H9 (cell line): ENCODE measurements around the gene TNFRSF4. TPM values are rescaled to one million over a fixed set of nuclear protein-coding genes. Genes with fewer than 3 reads are reported as not detected.
A peak's percentile ranks its signal among the peaks of the same experiment; 100 is the strongest.

Experiments
- DNase-seq: peaks from one replicate; pipeline ENCODE4 v3.0.0-alpha.2; 2017
- H2AFZ ChIP-seq: one replicate; pipeline ENCODE4 v1.6.1; 2013; ENCODE audit warnings: mild to moderate bottlenecking, low read length, control low read depth, moderate library complexity
- H2AK5ac ChIP-seq: 2 replicates; pipeline ENCODE4 v1.6.1; 2013; ENCODE audit warnings: low read length, control low read depth, mixed read lengths; ENCODE audit not compliant: insufficient read length
- H2BK120ac ChIP-seq: one replicate; pipeline ENCODE4 v1.6.1; 2013; ENCODE audit warnings: low read depth, mild to moderate bottlenecking, low read length, control low read depth, inconsistent platforms; ENCODE audit not compliant: poor library complexity, severe bottlenecking
- H2BK12ac ChIP-seq: 2 replicates; pipeline ENCODE4 v1.6.1; 2013; ENCODE audit warnings: low read length, control low read depth, mixed read lengths, low read depth; ENCODE audit not compliant: insufficient read length
- H2BK15ac ChIP-seq: 2 replicates; pipeline ENCODE4 v1.6.1; 2013; ENCODE audit warnings: low read depth, low read length, control low read depth
- H2BK20ac ChIP-seq: one replicate; pipeline ENCODE4 v1.6.1; 2013; ENCODE audit warnings: low read depth, mild to moderate bottlenecking, low read length, control low read depth, inconsistent platforms; ENCODE audit not compliant: poor library complexity, severe bottlenecking
- H2BK5ac ChIP-seq: 2 replicates; pipeline ENCODE4 v1.6.1; 2013; ENCODE audit warnings: low read length, control low read depth, mixed read lengths; ENCODE audit not compliant: insufficient read length
- H3K14ac ChIP-seq: 2 replicates; pipeline ENCODE4 v1.6.1; 2013; ENCODE audit warnings: low read length, control low read depth; ENCODE audit not compliant: insufficient read depth
- H3K18ac ChIP-seq: 2 replicates; pipeline ENCODE4 v1.6.1; 2013; ENCODE audit warnings: low read depth, mild to moderate bottlenecking, mixed read lengths, low read length, control low read depth; ENCODE audit not compliant: insufficient read length
- H3K23ac ChIP-seq: 2 replicates; pipeline ENCODE4 v1.6.1; 2013; ENCODE audit warnings: low read length, control low read depth, mixed read lengths, low read depth; ENCODE audit not compliant: insufficient read length
- H3K23me2 ChIP-seq: 2 replicates; pipeline ENCODE4 v1.6.1; 2013; ENCODE audit warnings: low read depth, mild to moderate bottlenecking, mixed read lengths, low read length, control low read depth; ENCODE audit not compliant: insufficient read length, poor library complexity, severe bottlenecking
- H3K27ac ChIP-seq: 2 replicates; pipeline ENCODE4 v1.5.1; 2013; ENCODE audit warnings: low read length, control low read depth, mixed read lengths, low read depth; ENCODE audit not compliant: insufficient read length
- H3K27me3 ChIP-seq: 2 replicates; pipeline ENCODE4 v1.6.1; 2013; ENCODE audit warnings: low read length, control low read depth, inconsistent platforms; ENCODE audit not compliant: insufficient read depth
- H3K4ac ChIP-seq: 2 replicates; pipeline ENCODE4 v1.6.1; 2013; ENCODE audit warnings: low read depth, mild to moderate bottlenecking, control low read depth, inconsistent platforms, low read length, moderate library complexity
- H3K4me1 ChIP-seq: 2 replicates; pipeline ENCODE4 v1.6.1; 2013; ENCODE audit warnings: low read length, control low read depth, inconsistent platforms; ENCODE audit not compliant: insufficient read depth
- H3K4me2 ChIP-seq: 2 replicates; pipeline ENCODE4 v1.6.1; 2013; ENCODE audit warnings: low read length, control low read depth, mixed read lengths; ENCODE audit not compliant: insufficient read length, insufficient read depth
- H3K56ac ChIP-seq: 2 replicates; pipeline ENCODE4 v1.6.1; 2013; ENCODE audit warnings: low read depth, mild to moderate bottlenecking, mixed read lengths, low read length, control low read depth; ENCODE audit not compliant: insufficient read length
- H3K79me1 ChIP-seq: 2 replicates; pipeline ENCODE4 v1.6.1; 2013; ENCODE audit warnings: low read depth, mild to moderate bottlenecking, moderate library complexity, low read length, control low read depth, inconsistent platforms; ENCODE audit not compliant: insufficient read depth, poor library complexity, severe bottlenecking
- H3K79me2 ChIP-seq: 2 replicates; pipeline ENCODE4 v1.6.1; 2013; ENCODE audit warnings: low read length, control low read depth, inconsistent platforms; ENCODE audit not compliant: insufficient read depth
- H3K9ac ChIP-seq: 2 replicates; pipeline ENCODE4 v1.6.1; 2013; ENCODE audit warnings: low read length, control low read depth, mixed read lengths; ENCODE audit not compliant: insufficient read length; ENCODE audit errors: extremely low read depth
- H3K9me3 ChIP-seq: one replicate; pipeline ENCODE4 v1.6.1; 2013; ENCODE audit warnings: low read depth, low read length, inconsistent platforms; ENCODE audit not compliant: control insufficient read depth
- H3T11ph ChIP-seq: one replicate; pipeline ENCODE4 v1.6.1; 2013; ENCODE audit warnings: mild to moderate bottlenecking, low read length, control low read depth, inconsistent platforms
- H4K20me1 ChIP-seq: one replicate; pipeline ENCODE4 v1.6.1; 2013; ENCODE audit not compliant: control insufficient read depth, insufficient read length, insufficient read depth
- H4K5ac ChIP-seq: 2 replicates; pipeline ENCODE4 v1.6.1; 2013; ENCODE audit warnings: low read depth, mild to moderate bottlenecking, mixed read lengths, low read length, control low read depth; ENCODE audit not compliant: insufficient read length
- H4K8ac ChIP-seq: replicated peaks from 2 replicates; pipeline ENCODE4 v1.6.1; 2013; ENCODE audit warnings: low read length, control low read depth, mixed read lengths, low read depth; ENCODE audit not compliant: insufficient read length
- H4K91ac ChIP-seq: 2 replicates; pipeline ENCODE4 v1.6.1; 2013; ENCODE audit warnings: low read depth, mild to moderate bottlenecking, moderate library complexity, mixed read lengths, low read length, control low read depth; ENCODE audit not compliant: insufficient read length
- H3K27ac Mint-ChIP-seq, 3 experiments: 2 replicates in 2 of 3; 3 replicates in 1 of 3; pipeline ENCODE4 v1.8.0; 2020 to 2021; ENCODE audit warnings: mixed read lengths in 3 of 3, mild to moderate bottlenecking in 1 of 3, moderate library complexity in 1 of 3
- H3K27me3 Mint-ChIP-seq: 2 replicates; pipeline ENCODE4 v1.8.0; 2021; ENCODE audit warnings: low read depth, mild to moderate bottlenecking, moderate library complexity, mixed read lengths
- H3K36me3 Mint-ChIP-seq, 3 experiments: 2 replicates in 2 of 3; 3 replicates in 1 of 3; pipeline ENCODE4 v1.8.0; 2020 to 2021; ENCODE audit warnings: low read depth in 3 of 3, mixed read lengths in 3 of 3; ENCODE audit not compliant: insufficient read depth in 1 of 3
- H3K4me1 Mint-ChIP-seq, 2 experiments: 2 replicates each; pipeline ENCODE4 v1.8.0; 2020; ENCODE audit warnings: mixed read lengths in 2 of 2
- H3K4me3 Mint-ChIP-seq, 2 experiments: 2 replicates in 1 of 2; 3 replicates in 1 of 2; pipeline ENCODE4 v1.8.0; 2020 to 2021; ENCODE audit warnings: mild to moderate bottlenecking in 2 of 2, mixed read lengths in 2 of 2, moderate library complexity in 1 of 2
- H3K9me3 Mint-ChIP-seq, 2 experiments: 2 replicates in 1 of 2; 3 replicates in 1 of 2; pipeline ENCODE4 v1.8.0; 2020; ENCODE audit warnings: mild to moderate bottlenecking in 2 of 2, mixed read lengths in 2 of 2, moderate library complexity in 1 of 2
- CTCF ChIP-seq: fragments of 200-600 bp; sonication (generic); conservative IDR thresholded peaks from 3 replicates; pipeline ENCODE4 v1.8.0; 2021; ENCODE audit warnings: antibody characterized with exemption, mild to moderate bottlenecking
- WGBS: extraction: QIAGEN DNeasy Blood & Tissue Kit; methylation state at CpG from one replicate; pipeline ENCODE4 v1.1.7; 2013; ENCODE audit warnings: missing lambda C conversion rate, low lambda C conversion rate, mixed read lengths; ENCODE audit not compliant: insufficient read length; ENCODE audit errors: extremely low coverage; 5-methylcytosine and 5-hydroxymethylcytosine counted together
- long read RNA-seq: library from polyadenylated mRNA; unstranded; transcript quantifications from one replicate; pipeline ENCODE4 v2.0.0, GENCODE V29; 2020
- total RNA-seq: library from RNA; stranded (reverse); gene quantifications from 2 replicates; pipeline ENCODE4 v1.2.1, GENCODE V29; 2021

The TNFRSF4 gene
- total RNA-seq: 0.24 and 0.33 TPM in 2 replicates
- long read RNA-seq, partial matches to known transcripts: 0 of 1 reads
- long read RNA-seq, other reads (novel, unspliced or antisense): 1 of 1 reads

GRCh38 chr1:1213345-1214265, at the start of gene TNFRSF4:
Gene TNFRSF4, minus strand, starts transcription at chr1:1214153. Its CDS starts 26 bp downstream, at chr1:1214127.
- Mint-ChIP-seq H3K4me1 (peaks cover 0 to 4% of the 10 kb centered on the region in 2 experiments; a peak in 1 of 4 replicates), H3K9me3 (no peaks in the 10 kb centered on the region), H3K4me3 (no peak within 1 kb of the TSS), H3K27me3 (peaks cover 2% of the 10 kb centered on the region), H3K27ac (peak within 1 kb of the TSS in 1 of 3 experiments; percentile 80; a peak in 1 of 7 replicates), H3K36me3 (peaks cover 5 to 18% (median 18%) of the 10 kb centered on the region in 3 experiments; a peak in 6 of 7 replicates)
- Histone ChIP-seq H3K56ac (no peak within 1 kb of the TSS), H4K91ac (no peak within 1 kb of the TSS), H3K79me2 (no peaks in the 10 kb centered on the region), H2AK5ac (no peak within 1 kb of the TSS), H2AFZ (no peak within 1 kb of the TSS), H3K4ac (no peak within 1 kb of the TSS), H2BK5ac (no peak within 1 kb of the TSS), H2BK120ac (no peak within 1 kb of the TSS), H3K9ac (no peak within 1 kb of the TSS), H3K9me3 (no peaks in the 10 kb centered on the region), H3K27me3 (no peaks in the 10 kb centered on the region), H2BK15ac (peak within 1 kb of the TSS; percentile 54; the same call in 1 of the 2 replicates), H3K23ac (no peak within 1 kb of the TSS), H2BK12ac (no peak within 1 kb of the TSS), H4K20me1 (no peaks in the 10 kb centered on the region), H3K14ac (no peak within 1 kb of the TSS; the same call in 1 of the 2 replicates), H3K4me1 (no peaks in the 10 kb centered on the region), H3K27ac (no peak within 1 kb of the TSS), H3K4me2 (no peak within 1 kb of the TSS), H3K18ac (no peak within 1 kb of the TSS), H3K79me1 (no peaks in the 10 kb centered on the region), H4K8ac (no peak within 1 kb of the TSS), H3K23me2 (no peaks in the 10 kb centered on the region), H4K5ac (no peak within 1 kb of the TSS), H3T11ph (no peak within 1 kb of the TSS), H2BK20ac (no peak within 1 kb of the TSS)
- no peak for TF ChIP-seq CTCF
- no peak for DNase-seq
- no CpG with 5 or more reads among the region's 56 CpGs for WGBS
